ENCODE measurements around the gene HYLS1. TPM values are rescaled to one million over a fixed set of nuclear protein-coding genes. Genes with fewer than 3 reads are reported as not detected.
A peak's percentile ranks its signal among the peaks of the same experiment; 100 is the strongest.

HYLS1 gene
- total RNA-seq, 1 experiment from 2014 or later: 8.1 TPM

GRCh38 chr11:125901872-125902271 lies 14.4 kb downstream of the HYLS1 start:
- TF ChIP-seq MYBL2 (CRISPR knock-in tag; IDR thresholded peaks at IDR 0.05): no peak
- TF ChIP-seq HMGA2 (CRISPR knock-in tag; IDR thresholded peaks at IDR 0.05): no peak
- no peak for TF ChIP-seq ZNF263 (CRISPR knock-in tag; IDR thresholded peaks at IDR 0.05; ENCODE audit: low read depth)
- TF ChIP-seq, protein P1, sequence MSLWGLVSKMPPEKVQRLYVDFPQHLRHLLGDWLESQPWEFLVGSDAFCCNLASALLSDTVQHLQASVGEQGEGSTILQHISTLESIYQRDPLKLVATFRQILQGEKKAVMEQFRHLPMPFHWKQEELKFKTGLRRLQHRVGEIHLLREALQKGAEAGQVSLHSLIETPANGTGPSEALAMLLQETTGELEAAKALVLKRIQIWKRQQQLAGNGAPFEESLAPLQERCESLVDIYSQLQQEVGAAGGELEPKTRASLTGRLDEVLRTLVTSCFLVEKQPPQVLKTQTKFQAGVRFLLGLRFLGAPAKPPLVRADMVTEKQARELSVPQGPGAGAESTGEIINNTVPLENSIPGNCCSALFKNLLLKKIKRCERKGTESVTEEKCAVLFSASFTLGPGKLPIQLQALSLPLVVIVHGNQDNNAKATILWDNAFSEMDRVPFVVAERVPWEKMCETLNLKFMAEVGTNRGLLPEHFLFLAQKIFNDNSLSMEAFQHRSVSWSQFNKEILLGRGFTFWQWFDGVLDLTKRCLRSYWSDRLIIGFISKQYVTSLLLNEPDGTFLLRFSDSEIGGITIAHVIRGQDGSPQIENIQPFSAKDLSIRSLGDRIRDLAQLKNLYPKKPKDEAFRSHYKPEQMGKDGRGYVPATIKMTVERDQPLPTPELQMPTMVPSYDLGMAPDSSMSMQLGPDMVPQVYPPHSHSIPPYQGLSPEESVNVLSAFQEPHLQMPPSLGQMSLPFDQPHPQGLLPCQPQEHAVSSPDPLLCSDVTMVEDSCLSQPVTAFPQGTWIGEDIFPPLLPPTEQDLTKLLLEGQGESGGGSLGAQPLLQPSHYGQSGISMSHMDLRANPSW (CRISPR knock-in tag; conservative IDR thresholded peaks at IDR 0.05; ENCODE audit: low read depth): no peak
- TF ChIP-seq NFE2L1 (CRISPR knock-in tag; IDR thresholded peaks at IDR 0.05): no peak
- TF ChIP-seq, protein P2, sequence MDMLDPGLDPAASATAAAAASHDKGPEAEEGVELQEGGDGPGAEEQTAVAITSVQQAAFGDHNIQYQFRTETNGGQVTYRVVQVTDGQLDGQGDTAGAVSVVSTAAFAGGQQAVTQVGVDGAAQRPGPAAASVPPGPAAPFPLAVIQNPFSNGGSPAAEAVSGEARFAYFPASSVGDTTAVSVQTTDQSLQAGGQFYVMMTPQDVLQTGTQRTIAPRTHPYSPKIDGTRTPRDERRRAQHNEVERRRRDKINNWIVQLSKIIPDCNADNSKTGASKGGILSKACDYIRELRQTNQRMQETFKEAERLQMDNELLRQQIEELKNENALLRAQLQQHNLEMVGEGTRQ (CRISPR knock-in tag; IDR thresholded peaks at IDR 0.05): no peak
- TF ChIP-seq, protein P3, sequence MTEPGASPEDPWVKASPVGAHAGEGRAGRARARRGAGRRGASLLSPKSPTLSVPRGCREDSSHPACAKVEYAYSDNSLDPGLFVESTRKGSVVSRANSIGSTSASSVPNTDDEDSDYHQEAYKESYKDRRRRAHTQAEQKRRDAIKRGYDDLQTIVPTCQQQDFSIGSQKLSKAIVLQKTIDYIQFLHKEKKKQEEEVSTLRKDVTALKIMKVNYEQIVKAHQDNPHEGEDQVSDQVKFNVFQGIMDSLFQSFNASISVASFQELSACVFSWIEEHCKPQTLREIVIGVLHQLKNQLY (CRISPR knock-in tag; IDR thresholded peaks at IDR 0.05): no peak
- no peak for TF ChIP-seq CREB1 (CRISPR knock-in tag; IDR thresholded peaks at IDR 0.05)
- no peak for TF ChIP-seq KAT7 (CRISPR knock-in tag; IDR thresholded peaks at IDR 0.05; ENCODE audit: borderline replicate concordance)
- TF ChIP-seq ZNF138 (CRISPR knock-in tag; conservative IDR thresholded peaks at IDR 0.05): no peak
- no peak for TF ChIP-seq AFF4 (CRISPR knock-in tag; IDR thresholded peaks at IDR 0.05; ENCODE audit: borderline replicate concordance)
- TF ChIP-seq JUN (CRISPR knock-in tag; IDR thresholded peaks at IDR 0.05): no peak
- no peaks in the 10 kb centered on the region for H3K9me3 Mint-ChIP-seq
- POLR2A ChIA-PET: no interaction called here
- peaks cover 20% of the 10 kb centered on the region for H3K36me3 Mint-ChIP-seq
- DNase-seq (ENCODE audit: low spot score) (no peak), ATAC-seq (no peak)
- peak overlapping the region; percentile 29; the same call in 1 of the 2 replicates for H3K27ac Mint-ChIP-seq
- peaks cover 10% of the 10 kb centered on the region for H3K4me1 Mint-ChIP-seq
- H3K27me3 Mint-ChIP-seq (ENCODE audit: low read depth): peaks cover 29% of the 10 kb centered on the region
- CTCF ChIA-PET: interaction anchor here (2.4 kb wide), 1 partner anchor 14 kb away, joined by 24 read pairs; the partner anchor contains the start of gene HYLS1
- peak overlapping the region; percentile 96 for H3K4me3 Mint-ChIP-seq

DNA sequence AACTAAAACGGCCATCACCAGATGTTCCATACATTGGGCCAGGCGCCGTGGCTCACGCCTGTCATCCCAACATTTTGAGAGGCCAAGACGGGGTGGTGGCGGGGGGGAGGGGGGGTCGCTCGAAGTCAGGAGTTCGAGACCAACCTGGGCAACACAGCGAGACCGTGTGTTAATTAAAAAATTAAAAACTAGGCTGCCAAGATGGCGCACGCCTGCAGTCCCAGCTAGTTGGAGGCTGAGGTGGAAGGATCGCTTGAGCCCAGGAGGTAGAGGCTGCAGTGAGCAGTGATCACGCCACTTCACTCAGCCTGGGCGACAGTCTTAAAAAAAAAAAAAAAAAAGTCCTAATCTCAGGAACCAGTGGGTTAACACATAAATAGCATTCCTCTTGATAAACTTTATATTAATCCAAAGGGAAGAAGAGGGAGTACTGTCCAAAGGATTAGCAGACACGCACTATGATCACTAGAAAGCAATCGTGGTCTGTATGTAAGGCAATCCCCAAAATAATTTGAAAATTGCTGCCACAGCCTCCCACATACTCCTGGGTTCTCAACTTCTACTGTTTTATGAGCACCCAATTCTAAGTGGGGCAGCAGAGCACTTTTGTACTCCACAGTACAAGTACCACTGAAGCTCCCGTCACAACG lies 14.9 kb downstream of the HYLS1 start:
- H3K4me1 Mint-ChIP-seq: peaks cover 10% of the 10 kb centered on the region
- ChIA-PET CTCF (interaction anchor here (0.6 to 2.4 kb wide), 11 partner anchors 12 to 469 kb away, joined by 3 to 24 read pairs (median 3); partner anchors contain the start of genes CHEK1 and HYLS1), POLR2A (interaction anchor here (0.6 to 1.1 kb wide), 3 partner anchors 10 to 440 kb away, joined by 3 to 16 read pairs (median 6); partner anchors contain the start of gene HYLS1)
- H3K36me3 Mint-ChIP-seq: peaks cover 21% of the 10 kb centered on the region
- H3K27ac Mint-ChIP-seq: peak overlapping the region; percentile 93
- DNase-seq (ENCODE audit: low spot score) (no peak), ATAC-seq (no peak)
- H3K9me3 Mint-ChIP-seq: no peaks in the 10 kb centered on the region
- H3K4me3 Mint-ChIP-seq: peak overlapping the region; percentile 96
- peaks cover 29% of the 10 kb centered on the region for H3K27me3 Mint-ChIP-seq (ENCODE audit: low read depth)
- no peak for TF ChIP-seq TCF7 (CRISPR knock-in tag; IDR thresholded peaks at IDR 0.05; ENCODE audit: low read depth)
- TF ChIP-seq, protein P4, sequence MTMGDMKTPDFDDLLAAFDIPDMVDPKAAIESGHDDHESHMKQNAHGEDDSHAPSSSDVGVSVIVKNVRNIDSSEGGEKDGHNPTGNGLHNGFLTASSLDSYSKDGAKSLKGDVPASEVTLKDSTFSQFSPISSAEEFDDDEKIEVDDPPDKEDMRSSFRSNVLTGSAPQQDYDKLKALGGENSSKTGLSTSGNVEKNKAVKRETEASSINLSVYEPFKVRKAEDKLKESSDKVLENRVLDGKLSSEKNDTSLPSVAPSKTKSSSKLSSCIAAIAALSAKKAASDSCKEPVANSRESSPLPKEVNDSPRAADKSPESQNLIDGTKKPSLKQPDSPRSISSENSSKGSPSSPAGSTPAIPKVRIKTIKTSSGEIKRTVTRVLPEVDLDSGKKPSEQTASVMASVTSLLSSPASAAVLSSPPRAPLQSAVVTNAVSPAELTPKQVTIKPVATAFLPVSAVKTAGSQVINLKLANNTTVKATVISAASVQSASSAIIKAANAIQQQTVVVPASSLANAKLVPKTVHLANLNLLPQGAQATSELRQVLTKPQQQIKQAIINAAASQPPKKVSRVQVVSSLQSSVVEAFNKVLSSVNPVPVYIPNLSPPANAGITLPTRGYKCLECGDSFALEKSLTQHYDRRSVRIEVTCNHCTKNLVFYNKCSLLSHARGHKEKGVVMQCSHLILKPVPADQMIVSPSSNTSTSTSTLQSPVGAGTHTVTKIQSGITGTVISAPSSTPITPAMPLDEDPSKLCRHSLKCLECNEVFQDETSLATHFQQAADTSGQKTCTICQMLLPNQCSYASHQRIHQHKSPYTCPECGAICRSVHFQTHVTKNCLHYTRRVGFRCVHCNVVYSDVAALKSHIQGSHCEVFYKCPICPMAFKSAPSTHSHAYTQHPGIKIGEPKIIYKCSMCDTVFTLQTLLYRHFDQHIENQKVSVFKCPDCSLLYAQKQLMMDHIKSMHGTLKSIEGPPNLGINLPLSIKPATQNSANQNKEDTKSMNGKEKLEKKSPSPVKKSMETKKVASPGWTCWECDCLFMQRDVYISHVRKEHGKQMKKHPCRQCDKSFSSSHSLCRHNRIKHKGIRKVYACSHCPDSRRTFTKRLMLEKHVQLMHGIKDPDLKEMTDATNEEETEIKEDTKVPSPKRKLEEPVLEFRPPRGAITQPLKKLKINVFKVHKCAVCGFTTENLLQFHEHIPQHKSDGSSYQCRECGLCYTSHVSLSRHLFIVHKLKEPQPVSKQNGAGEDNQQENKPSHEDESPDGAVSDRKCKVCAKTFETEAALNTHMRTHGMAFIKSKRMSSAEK (CRISPR knock-in tag; IDR thresholded peaks at IDR 0.05; ENCODE audit: borderline replicate concordance): no peak
- TF ChIP-seq, protein P5, sequence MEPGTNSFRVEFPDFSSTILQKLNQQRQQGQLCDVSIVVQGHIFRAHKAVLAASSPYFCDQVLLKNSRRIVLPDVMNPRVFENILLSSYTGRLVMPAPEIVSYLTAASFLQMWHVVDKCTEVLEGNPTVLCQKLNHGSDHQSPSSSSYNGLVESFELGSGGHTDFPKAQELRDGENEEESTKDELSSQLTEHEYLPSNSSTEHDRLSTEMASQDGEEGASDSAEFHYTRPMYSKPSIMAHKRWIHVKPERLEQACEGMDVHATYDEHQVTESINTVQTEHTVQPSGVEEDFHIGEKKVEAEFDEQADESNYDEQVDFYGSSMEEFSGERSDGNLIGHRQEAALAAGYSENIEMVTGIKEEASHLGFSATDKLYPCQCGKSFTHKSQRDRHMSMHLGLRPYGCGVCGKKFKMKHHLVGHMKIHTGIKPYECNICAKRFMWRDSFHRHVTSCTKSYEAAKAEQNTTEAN (CRISPR knock-in tag; IDR thresholded peaks at IDR 0.05): no peak
- TF ChIP-seq ZSCAN18 (CRISPR knock-in tag; IDR thresholded peaks at IDR 0.05): no peak
- TF ChIP-seq, protein P6, sequence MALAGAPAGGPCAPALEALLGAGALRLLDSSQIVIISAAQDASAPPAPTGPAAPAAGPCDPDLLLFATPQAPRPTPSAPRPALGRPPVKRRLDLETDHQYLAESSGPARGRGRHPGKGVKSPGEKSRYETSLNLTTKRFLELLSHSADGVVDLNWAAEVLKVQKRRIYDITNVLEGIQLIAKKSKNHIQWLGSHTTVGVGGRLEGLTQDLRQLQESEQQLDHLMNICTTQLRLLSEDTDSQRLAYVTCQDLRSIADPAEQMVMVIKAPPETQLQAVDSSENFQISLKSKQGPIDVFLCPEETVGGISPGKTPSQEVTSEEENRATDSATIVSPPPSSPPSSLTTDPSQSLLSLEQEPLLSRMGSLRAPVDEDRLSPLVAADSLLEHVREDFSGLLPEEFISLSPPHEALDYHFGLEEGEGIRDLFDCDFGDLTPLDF (CRISPR knock-in tag; IDR thresholded peaks at IDR 0.05): no peak
